ENCODE results near the gene CLMN. TPM values are rescaled to one million over a fixed set of nuclear protein-coding genes. Genes with fewer than 3 reads are reported as not detected.

CLMN gene
- total and polyA plus RNA-seq, 2 experiments from 2014 or later: 3.2 to 5.7 TPM

- TF ChIP-seq ZNF331 (CRISPR knock-in tag; IDR thresholded peaks at IDR 0.05; ENCODE audit: low read depth): no peak
- no peak for TF ChIP-seq REST (IDR thresholded peaks at IDR 0.05; ENCODE audit: unreplicated experiment)
- TF ChIP-seq CTCF (conservative IDR thresholded peaks at IDR 0.05; ENCODE audit: low read depth in 2 of 2): no peak
- no peak for TF ChIP-seq ZNF114 (CRISPR knock-in tag; IDR thresholded peaks at IDR 0.05)
- TF ChIP-seq POLR2AphosphoS5 (IDR thresholded peaks at IDR 0.05; ENCODE audit: low read depth): no peak
- TF ChIP-seq CREB1 (CRISPR knock-in tag; IDR thresholded peaks at IDR 0.05; ENCODE audit: low read depth): no peak
- no peak for TF ChIP-seq EZH2 (IDR thresholded peaks at IDR 0.05; ENCODE audit: low read depth, unreplicated experiment)
- TF ChIP-seq NANOG (IDR thresholded peaks at IDR 0.05; ENCODE audit: borderline replicate concordance): no peak
- peaks cover 6% of the 10 kb centered on the region; the same call in 1 of the 2 replicates for H3K9me2 ChIP-seq (ENCODE audit: insufficient read depth)
- peaks cover 5% of the 10 kb centered on the region for H3K27me3 Mint-ChIP-seq (ENCODE audit: insufficient read depth, low read depth, poor library complexity)
- H3K4me2 ChIP-seq: no peak overlapping the region
- no peak overlapping the region for H3K27ac Mint-ChIP-seq
- H3K27ac ChIP-seq (ENCODE audit: low read depth): no peak overlapping the region
- no peaks in the 10 kb centered on the region for H3K36me3 ChIP-seq (ENCODE audit: insufficient read depth)
- H3K27me3 ChIP-seq (ENCODE audit: insufficient read depth): no peaks in the 10 kb centered on the region
- H3K79me2 ChIP-seq (replicated peaks; ENCODE audit: insufficient read depth): no peaks in the 10 kb centered on the region
- no peak overlapping the region for H3K4me3 Mint-ChIP-seq
- peaks cover 8% of the 10 kb centered on the region for H3K4me1 Mint-ChIP-seq
- H4K20me1 ChIP-seq (replicated peaks; ENCODE audit: insufficient read depth): no peaks in the 10 kb centered on the region
- 0 out of 2 replicates have a peak, but pooled peaks cover 7% of the 10 kb centered on the region for H3K4me1 ChIP-seq (ENCODE audit: insufficient read depth)
- ATAC-seq: no peak
- no peak for DNase-seq (ENCODE audit: low spot score)
- no peaks in the 10 kb centered on the region for H3F3A ChIP-seq (replicated peaks; ENCODE audit: low read depth)
- H3K4me3 ChIP-seq: no peak overlapping the region
- H2AFZ ChIP-seq: no peak overlapping the region
- H3K36me3 Mint-ChIP-seq (ENCODE audit: low read depth): peaks cover 3% of the 10 kb centered on the region; the same call in 1 of the 3 replicates
- H3K9me3 Mint-ChIP-seq: peaks cover 12% of the 10 kb centered on the region; the same call in 1 of the 3 replicates
These were observed 44.2 kb downstream of the CLMN start for GRCh38 chr14:95275494-95275893.

- no peaks in the 10 kb centered on the region for H3K36me3 ChIP-seq (ENCODE audit: insufficient read depth)
- peaks cover 3% of the 10 kb centered on the region; the same call in 1 of the 3 replicates for H3K36me3 Mint-ChIP-seq (ENCODE audit: low read depth)
- no peaks in the 10 kb centered on the region for H3K27me3 ChIP-seq (ENCODE audit: insufficient read depth)
- H3K4me3 Mint-ChIP-seq: no peak overlapping the region
- ATAC-seq (no peak), DNase-seq (ENCODE audit: low spot score) (no peak)
- H3K27ac ChIP-seq (ENCODE audit: low read depth): no peak overlapping the region
- H4K20me1 ChIP-seq (replicated peaks; ENCODE audit: insufficient read depth): no peaks in the 10 kb centered on the region
- no peaks in the 10 kb centered on the region for H3F3A ChIP-seq (replicated peaks; ENCODE audit: low read depth)
- H3K4me2 ChIP-seq: no peak overlapping the region
- H3K4me1 Mint-ChIP-seq: peaks cover 8% of the 10 kb centered on the region
- H3K27ac Mint-ChIP-seq: no peak overlapping the region
- H3K27me3 Mint-ChIP-seq (ENCODE audit: insufficient read depth, low read depth, poor library complexity): peaks cover 7% of the 10 kb centered on the region
- TF ChIP-seq NANOG (IDR thresholded peaks at IDR 0.05; ENCODE audit: borderline replicate concordance): no peak
- TF ChIP-seq CREB1 (CRISPR knock-in tag; IDR thresholded peaks at IDR 0.05; ENCODE audit: low read depth): no peak
- no peak for TF ChIP-seq ZNF114 (CRISPR knock-in tag; IDR thresholded peaks at IDR 0.05)
- H3K4me3 ChIP-seq: no peak overlapping the region
- H3K9me2 ChIP-seq (ENCODE audit: insufficient read depth): peaks cover 6% of the 10 kb centered on the region; the same call in 1 of the 2 replicates
- H2AFZ ChIP-seq: no peak overlapping the region
- H3K9me3 Mint-ChIP-seq: peaks cover 12% of the 10 kb centered on the region; the same call in 1 of the 3 replicates
- H3K79me2 ChIP-seq (replicated peaks; ENCODE audit: insufficient read depth): no peaks in the 10 kb centered on the region
- 0 out of 2 replicates have a peak, but pooled peaks cover 7% of the 10 kb centered on the region for H3K4me1 ChIP-seq (ENCODE audit: insufficient read depth)
These were observed 44.8 kb downstream of the CLMN start for GRCh38 chr14:95274874-95275273.
